CD4-positive, alpha-beta T cell (primary cell): Measurements from ENCODE around the gene CERS5. TPM values are rescaled to one million over a fixed set of nuclear protein-coding genes. Genes with fewer than 3 reads are reported as not detected.

Source experiments
- ATAC-seq: fragments of 200-7000 bp; cut with Tn5 transposase; one replicate; pipeline ENCODE4 v1.10.0; 2022; ENCODE audit warnings: mild to moderate bottlenecking; ENCODE audit not compliant: poor library complexity
- CTCF ChIA-PET: fragments of 350-600 bp; sonication (Branson Sonifier 250); formaldehyde crosslinking; loops from one replicate; lab custom pipeline; 2021; ENCODE audit warnings: antibody characterized with exemption, inconsistent platforms; lab: Charles Lee
- POLR2A ChIA-PET: fragments of 350-600 bp; sonication (Branson Sonifier 250); formaldehyde crosslinking; loops from one replicate; lab custom pipeline; 2021; ENCODE audit warnings: antibody characterized with exemption, inconsistent platforms; lab: Charles Lee
- DNase-seq, 14 experiments: peaks; one replicate each; pipeline ENCODE4 v3.0.0-alpha.2; 2013 to 2020; ENCODE audit warnings: mixed read lengths in 2 of 14
- H3K27ac ChIP-seq, 2 donors: one replicate each; pipeline versions ENCODE4 v1.5.1 to v1.7.0; 2013; ENCODE audit warnings: low read length in 2 of 2, low read depth in 1 of 2, mild to moderate bottlenecking in 1 of 2
- H3K27me3 ChIP-seq, 2 experiments: 1 replicate in 1 of 2; 2 replicates in 1 of 2; pipeline versions ENCODE4 v1.6.1 to v1.7.0; 2013; ENCODE audit warnings: low read length in 2 of 2, control low read depth in 1 of 2, mild to moderate bottlenecking in 1 of 2, moderate library complexity in 1 of 2; ENCODE audit not compliant: insufficient read depth in 2 of 2, control insufficient read depth in 1 of 2
- H3K36me3 ChIP-seq: one replicate; pipeline ENCODE4 v1.6.1; 2013; ENCODE audit warnings: low read length, control low read depth; ENCODE audit not compliant: insufficient read depth
- H3K4me1 ChIP-seq: one replicate; pipeline ENCODE4 v1.6.1; 2013; ENCODE audit warnings: low read length, control low read depth; ENCODE audit not compliant: insufficient read depth
- H3K4me3 ChIP-seq: one replicate; pipeline ENCODE4 v1.5.1; 2013; ENCODE audit warnings: mild to moderate bottlenecking, low read length, moderate library complexity
- H3K9me3 ChIP-seq, 2 experiments: 1 replicate in 1 of 2; 2 replicates in 1 of 2; pipeline versions ENCODE4 v1.6.1 to v1.7.0; 2013; ENCODE audit warnings: low read length in 2 of 2, mild to moderate bottlenecking in 2 of 2, control low read depth in 1 of 2, moderate library complexity in 1 of 2; ENCODE audit not compliant: control insufficient read depth in 1 of 2, insufficient read depth in 1 of 2
- H3K27ac Mint-ChIP-seq: one replicate; pipeline ENCODE4 v1.8.0; 2020; ENCODE audit warnings: mixed read lengths
- H3K27me3 Mint-ChIP-seq: one replicate; pipeline ENCODE4 v1.8.0; 2021; ENCODE audit warnings: mixed read lengths
- H3K36me3 Mint-ChIP-seq: one replicate; pipeline ENCODE4 v1.8.0; 2021; ENCODE audit warnings: low read depth, mixed read lengths
- H3K4me1 Mint-ChIP-seq: one replicate; pipeline ENCODE4 v1.8.0; 2021; ENCODE audit warnings: low read depth, mixed read lengths
- H3K4me3 Mint-ChIP-seq: one replicate; pipeline ENCODE4 v1.8.0; 2020; ENCODE audit warnings: mild to moderate bottlenecking, mixed read lengths
- H3K9me3 Mint-ChIP-seq: one replicate; pipeline ENCODE4 v1.8.0; 2020; ENCODE audit warnings: mixed read lengths
- intact Hi-C, 2 experiments: fragments of 100-400 bp; cut with DNase I in 1 of 2; cut with micrococcal nuclease in 1 of 2; formaldehyde crosslinking; loops; one replicate each; pipeline versions ENCODE4 v1.15.1 to v1.9.0; 2023 to 2025; cut with DNase I, micrococcal nuclease
- total RNA-seq, 174 experiments: library from RNA in 2 of 174; stranded (reverse) in 2 of 174; gene quantifications; one replicate each; pipeline ENCODE4 v1.2.3 and lab custom pipeline; 2021 to 2026
- TF ChIP-seq, protein P1 (sequence below): fragments of 200-600 bp; IDR thresholded peaks from one replicate; pipeline ENCODE4 v1.8.0; 2022; ENCODE audit warnings: antibody characterized with exemption, mild to moderate bottlenecking

Gene CERS5
- total RNA-seq, 2 experiments from 2014 or later, result 42.3 to 44.5 TPM

DNA sequence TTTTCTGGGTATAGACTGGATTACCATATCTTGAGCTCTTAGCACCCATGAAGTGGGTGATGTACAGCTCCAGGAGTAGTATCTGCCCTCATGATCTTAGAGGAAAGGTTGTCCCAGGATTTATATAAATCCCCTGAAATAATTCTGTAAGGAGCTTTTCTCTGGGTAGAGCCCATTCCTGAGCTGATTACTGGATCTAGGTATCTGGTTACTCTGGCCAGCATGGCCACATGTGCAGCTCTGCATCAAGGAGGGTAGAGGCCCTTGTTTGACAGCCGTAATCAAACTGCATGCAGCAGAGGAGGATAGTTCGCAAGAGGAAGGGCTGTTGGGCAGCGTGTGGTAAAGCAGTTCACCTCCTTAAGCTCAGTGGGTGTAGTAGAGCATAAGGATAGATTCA, 46.6 kb downstream of the CERS5 start:
- Mint-ChIP-seq H3K9me3 (no peaks in the 10 kb centered on the region), H3K4me1 (peaks cover 48% of the 10 kb centered on the region), H3K27me3 (no peaks in the 10 kb centered on the region), H3K4me3 (peak overlapping the region; percentile 13), H3K36me3 (peaks cover 85% of the 10 kb centered on the region), H3K27ac (peak overlapping the region; percentile 67)
- Histone ChIP-seq H3K4me3 (no peak overlapping the region), H3K27ac (no peak overlapping the region), H3K4me1 (peaks cover 32% of the 10 kb centered on the region), H3K27me3 (no peaks in the 10 kb centered on the region), H3K9me3 (no peaks in the 10 kb centered on the region), H3K36me3 (peaks cover 78% of the 10 kb centered on the region)
- DNase-seq (peak in 1 of 14 experiments; percentile 27), ATAC-seq (no peak)
- TF ChIP-seq, protein P1, sequence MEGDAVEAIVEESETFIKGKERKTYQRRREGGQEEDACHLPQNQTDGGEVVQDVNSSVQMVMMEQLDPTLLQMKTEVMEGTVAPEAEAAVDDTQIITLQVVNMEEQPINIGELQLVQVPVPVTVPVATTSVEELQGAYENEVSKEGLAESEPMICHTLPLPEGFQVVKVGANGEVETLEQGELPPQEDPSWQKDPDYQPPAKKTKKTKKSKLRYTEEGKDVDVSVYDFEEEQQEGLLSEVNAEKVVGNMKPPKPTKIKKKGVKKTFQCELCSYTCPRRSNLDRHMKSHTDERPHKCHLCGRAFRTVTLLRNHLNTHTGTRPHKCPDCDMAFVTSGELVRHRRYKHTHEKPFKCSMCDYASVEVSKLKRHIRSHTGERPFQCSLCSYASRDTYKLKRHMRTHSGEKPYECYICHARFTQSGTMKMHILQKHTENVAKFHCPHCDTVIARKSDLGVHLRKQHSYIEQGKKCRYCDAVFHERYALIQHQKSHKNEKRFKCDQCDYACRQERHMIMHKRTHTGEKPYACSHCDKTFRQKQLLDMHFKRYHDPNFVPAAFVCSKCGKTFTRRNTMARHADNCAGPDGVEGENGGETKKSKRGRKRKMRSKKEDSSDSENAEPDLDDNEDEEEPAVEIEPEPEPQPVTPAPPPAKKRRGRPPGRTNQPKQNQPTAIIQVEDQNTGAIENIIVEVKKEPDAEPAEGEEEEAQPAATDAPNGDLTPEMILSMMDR, result no peak
- intact Hi-C loops, result no loop called here
- CTCF ChIA-PET, result interaction anchor here (0.6 to 1.3 kb wide), 2 partner anchors 9 to 11 kb away, joined by 4 to 6 read pairs; partner anchors contain the start of gene COX14
- POLR2A ChIA-PET, result interaction anchor here (0.6 to 3.0 kb wide), 2 partner anchors 8 to 36 kb away, joined by 3 to 18 read pairs; partner anchors contain the start of gene COX14

DNA sequence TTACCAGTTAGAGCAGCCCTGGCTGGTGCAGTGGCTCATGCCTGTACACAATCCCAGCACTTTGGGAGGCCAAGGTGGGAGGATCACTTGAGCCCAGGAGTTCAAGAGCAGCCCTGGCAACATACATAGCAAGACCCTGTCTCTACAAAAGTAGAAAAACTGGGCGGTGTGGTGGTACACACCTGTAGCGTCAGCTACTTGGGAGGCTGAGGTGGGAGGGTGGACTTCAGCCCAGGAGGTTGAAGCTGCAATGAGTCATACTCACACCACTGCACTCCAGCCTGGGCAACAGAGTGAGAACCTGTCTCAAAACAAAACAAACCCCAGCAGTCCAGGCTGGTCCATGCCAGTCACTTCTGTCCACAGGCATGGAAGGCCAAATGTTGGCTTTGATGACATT, 47.8 kb downstream of the CERS5 start:
- Histone ChIP-seq H3K4me1 (peaks cover 39% of the 10 kb centered on the region), H3K36me3 (peaks cover 81% of the 10 kb centered on the region), H3K27me3 (no peaks in the 10 kb centered on the region), H3K4me3 (no peak overlapping the region), H3K27ac (no peak overlapping the region), H3K9me3 (no peaks in the 10 kb centered on the region)
- no peaks in the 10 kb centered on the region for H3K27me3 Mint-ChIP-seq
- ATAC-seq, result no peak
- H3K4me1 Mint-ChIP-seq, result peaks cover 46% of the 10 kb centered on the region
- TF ChIP-seq, protein P1, result no peak
- peak in 1 of 14 experiments; percentile 12 for DNase-seq
- ChIA-PET CTCF (interaction anchor here (1.0 kb wide), 1 partner anchor 13 kb away, joined by 3 read pairs; no protein-coding TSS in a partner anchor), POLR2A (no interaction called here)
- no peak overlapping the region for H3K4me3 Mint-ChIP-seq
- H3K36me3 Mint-ChIP-seq, result peaks cover 80% of the 10 kb centered on the region
- intact Hi-C loops, result loop anchor here in 1 of 2 experiments (10.0 kb wide), 1 partner anchor 165 kb away; the partner anchor contains the start of gene LIMA1
- no peak overlapping the region for H3K27ac Mint-ChIP-seq
- no peaks in the 10 kb centered on the region for H3K9me3 Mint-ChIP-seq

DNA sequence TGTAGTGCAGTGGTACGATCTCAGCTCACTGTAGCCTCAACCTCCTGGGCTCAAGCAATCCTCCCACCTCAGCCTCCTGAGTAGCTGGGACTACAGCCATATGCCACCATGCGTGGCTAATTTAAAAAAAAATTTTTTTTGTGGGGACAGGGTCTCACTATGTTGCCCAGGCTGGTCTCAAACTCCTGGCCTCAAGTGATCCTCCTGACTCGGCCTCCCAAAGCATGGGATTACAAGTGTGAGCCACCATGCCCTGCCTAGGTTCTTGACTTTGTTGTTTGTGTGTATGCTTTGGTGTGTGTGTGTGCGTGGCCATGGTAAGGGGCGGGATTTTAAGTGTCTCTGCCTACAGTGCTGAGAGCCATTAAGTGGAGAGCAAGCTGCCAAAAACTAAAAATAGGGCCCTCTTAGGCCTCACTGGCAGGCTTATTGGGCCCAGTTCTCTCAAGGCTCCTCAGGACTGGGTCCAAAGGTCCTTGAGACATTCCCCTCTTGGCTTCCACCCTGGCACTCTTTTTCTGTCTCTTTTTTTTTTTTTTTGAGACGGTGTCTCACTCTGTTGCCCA, 50.0 kb downstream of the CERS5 start:
- Histone ChIP-seq H3K27ac (no peak overlapping the region), H3K4me3 (no peak overlapping the region), H3K9me3 (no peaks in the 10 kb centered on the region), H3K27me3 (no peaks in the 10 kb centered on the region), H3K36me3 (peaks cover 58% of the 10 kb centered on the region), H3K4me1 (peaks cover 58% of the 10 kb centered on the region)
- H3K4me3 Mint-ChIP-seq, result no peak overlapping the region
- ChIA-PET CTCF (interaction anchor here (2.3 kb wide), 1 partner anchor 15 kb away, joined by 9 read pairs; no protein-coding TSS in a partner anchor), POLR2A (interaction anchor here (0.7 to 1.2 kb wide), 4 partner anchors 9 to 81 kb away, joined by 3 to 4 read pairs (median 4); partner anchors contain the start of gene CERS5)
- ATAC-seq (no peak), DNase-seq (no peak)
- H3K27me3 Mint-ChIP-seq, result no peaks in the 10 kb centered on the region
- intact Hi-C loops, result loop anchor here in 1 of 2 experiments (1.0 to 10.0 kb wide), 2 partner anchors 10 to 168 kb away; partner anchors contain the start of gene LIMA1
- TF ChIP-seq, protein P1, result no peak
- no peaks in the 10 kb centered on the region for H3K9me3 Mint-ChIP-seq
- H3K4me1 Mint-ChIP-seq, result peaks cover 51% of the 10 kb centered on the region
- H3K36me3 Mint-ChIP-seq, result peaks cover 73% of the 10 kb centered on the region
- no peak overlapping the region for H3K27ac Mint-ChIP-seq
